Stimulated activated CD8-positive, alpha-beta memory T cell treated with anti-CD3 and anti-CD28 coated beads, Interleukin-4, amount 100 ng/mL, for 24 hours (primary cell): ENCODE data around the gene SLC12A6.
"Not testable (repeated sequence)": the region's sequence is repeated elsewhere in the genome, so short reads cannot be mapped to it uniquely, and the experiment has no call there.

Experiments used
- DNase-seq: peaks from one replicate; pipeline ENCODE4 v3.0.0-alpha.2; 2020; ENCODE audit warnings: low read depth

The SLC12A6 gene

DNA sequence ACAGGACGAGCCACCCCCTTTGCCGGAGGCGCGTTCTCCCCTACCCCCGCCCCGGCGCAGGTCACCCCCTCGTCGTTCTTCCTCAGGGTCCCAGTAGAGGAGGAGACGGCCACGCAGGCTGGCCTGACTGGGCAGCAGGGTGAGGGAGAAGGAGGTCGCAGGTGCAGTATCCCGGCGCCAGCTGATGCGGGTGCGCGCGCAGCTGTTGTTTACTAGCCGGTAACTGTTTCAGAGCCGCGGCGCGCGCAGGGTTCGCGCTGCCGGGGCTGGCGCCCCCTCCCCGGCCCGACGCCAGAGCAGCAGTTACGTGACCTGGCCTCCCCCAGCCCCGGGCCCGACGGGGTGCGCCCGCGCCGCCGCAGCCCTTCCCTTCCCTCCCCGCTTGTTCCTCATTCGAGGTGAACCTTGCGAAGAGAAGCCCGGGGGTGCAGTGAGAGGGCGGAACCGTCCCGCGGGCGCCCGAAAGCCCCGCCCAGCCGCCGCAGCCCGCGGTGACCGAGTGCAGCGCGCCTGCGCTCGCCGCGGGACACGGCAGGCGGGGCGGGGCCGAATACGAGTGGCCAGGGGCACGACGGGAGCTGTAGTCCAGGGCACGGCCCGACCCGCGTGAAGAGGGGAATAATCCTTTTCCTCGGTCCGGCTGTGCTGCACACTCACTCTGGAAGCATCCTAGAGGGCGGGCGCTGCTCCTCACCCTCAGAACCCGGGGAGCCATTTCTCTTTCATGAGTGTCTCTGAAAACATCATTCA, at the start of gene SLC12A6:
Gene SLC12A6 (minus strand): TSS at position 225 of the 750 bp plus-strand sequence. CDS start 1,101 bp downstream, outside the sequence.
- DNase-seq: peak; percentile 88

DNA sequence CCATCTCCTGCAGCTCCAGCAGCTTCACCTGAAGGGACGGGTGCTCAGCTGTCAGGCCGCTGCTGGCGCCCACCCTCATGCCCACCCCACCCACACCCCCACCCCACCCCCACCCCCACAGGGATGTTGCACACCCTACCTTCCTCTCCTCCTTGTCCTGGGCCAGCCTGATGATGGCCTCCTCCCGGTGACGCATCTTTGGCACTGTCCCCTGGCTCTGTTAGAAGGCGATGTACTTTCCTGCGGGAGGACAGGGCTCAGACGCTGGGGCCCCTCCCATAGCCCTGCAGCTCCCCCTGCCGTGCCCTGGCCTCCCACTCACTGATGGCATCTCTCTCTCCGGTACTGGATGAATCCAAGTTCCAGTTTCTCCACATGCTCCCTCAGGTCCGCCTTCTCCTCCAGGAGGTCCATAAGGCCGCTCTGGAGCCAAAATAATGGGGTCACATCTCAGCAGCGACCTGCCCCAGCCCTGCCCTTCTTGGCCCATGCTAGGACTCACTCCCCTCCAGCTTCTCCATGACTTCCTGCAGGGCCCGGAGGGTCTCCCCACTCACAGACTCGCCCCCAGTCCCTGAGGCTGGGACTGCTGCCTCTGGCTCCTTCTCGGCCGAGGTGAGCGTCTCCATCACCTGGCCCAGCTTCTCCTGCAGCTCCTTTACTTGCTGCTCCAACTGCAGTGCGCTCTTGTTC, 44.4 kb upstream of the SLC12A6 start:
- not testable (repeated sequence) for DNase-seq

DNA sequence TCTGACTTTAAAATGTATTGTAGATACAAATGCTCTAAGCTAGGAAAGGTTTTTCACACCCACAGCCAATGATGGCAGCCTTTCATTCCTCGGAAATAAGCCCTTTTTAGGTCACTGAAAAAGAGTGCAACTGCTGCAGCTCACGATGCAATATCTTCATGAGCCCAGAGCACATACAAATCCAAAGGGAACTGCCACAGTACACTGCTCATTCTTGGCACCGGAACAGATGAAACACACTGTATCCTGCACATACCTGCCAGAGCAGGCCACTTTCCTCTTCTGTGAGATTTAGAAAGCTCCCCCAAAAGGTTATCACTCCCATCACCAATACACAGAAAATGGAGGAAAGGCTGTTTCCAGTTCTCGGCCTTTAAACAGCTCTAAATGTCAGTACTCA, 42.9 kb upstream of the SLC12A6 start:
- not testable (repeated sequence) for DNase-seq

DNA sequence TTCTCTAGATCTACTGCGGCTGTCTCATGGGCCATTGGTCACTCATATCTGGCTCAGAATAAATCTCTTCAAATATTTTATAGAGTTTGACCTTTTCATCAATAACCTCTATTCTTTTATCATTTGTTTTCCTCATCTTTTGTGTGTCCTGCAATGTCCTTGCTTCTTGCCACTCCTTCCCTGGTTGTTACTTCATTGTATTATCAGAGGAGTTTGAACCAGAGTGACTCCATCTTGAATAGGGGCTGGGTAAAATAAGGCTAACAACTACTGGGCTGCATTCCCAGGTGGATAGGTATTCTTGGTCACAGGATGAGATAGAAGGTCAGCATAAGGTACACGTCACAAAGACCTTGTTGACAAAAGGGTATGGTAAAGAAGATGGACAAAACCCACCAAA, 39.3 kb upstream of the SLC12A6 start:
- DNase-seq: no peak

DNA sequence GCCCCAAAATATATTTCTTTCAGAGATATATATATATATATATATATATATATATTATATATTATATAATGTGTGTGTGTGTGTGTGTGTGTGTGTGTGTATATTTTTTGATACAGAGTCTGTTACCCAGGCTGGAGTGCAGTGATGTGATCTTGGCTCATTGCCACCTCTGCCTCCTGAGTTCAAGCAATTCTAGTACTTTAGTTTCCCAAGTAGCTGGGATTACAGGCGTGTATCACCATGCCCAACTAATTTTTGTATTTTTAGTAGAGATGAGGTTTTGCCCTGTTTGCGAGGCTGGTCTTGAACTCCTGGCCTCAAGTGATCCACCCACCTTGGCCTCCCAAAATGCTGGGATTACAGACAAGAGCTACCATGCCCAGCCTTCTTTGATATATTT, 38.0 kb upstream of the SLC12A6 start:
- DNase-seq: not testable (repeated sequence)

DNA sequence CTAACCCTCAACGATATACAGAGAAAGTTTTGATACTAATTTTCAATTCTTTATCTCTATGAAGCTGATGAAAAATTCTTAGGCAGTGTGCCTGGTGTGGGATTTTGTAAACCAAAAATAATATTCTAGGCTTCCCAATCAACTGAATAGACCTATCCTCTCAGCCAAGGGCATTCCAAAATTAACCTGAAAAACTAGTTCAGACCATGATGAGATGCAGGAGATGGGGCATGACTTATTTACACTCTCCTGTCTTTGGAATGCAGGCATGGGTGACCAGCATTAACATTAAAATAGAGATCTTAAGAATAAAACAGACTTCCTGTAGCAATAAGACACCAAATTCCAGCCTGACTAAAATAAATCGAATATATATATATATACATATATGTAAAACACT, 37.2 kb upstream of the SLC12A6 start:
- DNase-seq: no peak

DNA sequence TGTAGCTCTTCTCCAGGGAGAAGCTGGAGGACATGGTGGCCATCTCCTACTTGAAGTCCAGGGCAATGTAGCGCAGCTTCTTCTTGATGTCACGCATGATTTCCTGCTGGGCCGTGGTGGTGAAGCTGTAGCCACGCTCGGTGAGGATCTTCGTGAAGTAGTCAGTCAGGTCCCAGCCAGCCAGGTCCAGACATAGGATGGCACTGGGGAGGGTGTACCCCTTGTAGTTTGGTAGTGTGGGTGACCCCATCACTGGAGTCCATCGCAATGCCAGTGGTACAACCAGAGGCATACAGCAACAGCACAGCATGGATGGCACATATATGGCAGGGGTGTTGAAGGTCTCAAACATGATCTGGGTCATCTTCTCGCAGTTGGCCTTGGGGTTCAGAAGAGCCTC, 36.4 kb upstream of the SLC12A6 start:
- DNase-seq: no peak

DNA sequence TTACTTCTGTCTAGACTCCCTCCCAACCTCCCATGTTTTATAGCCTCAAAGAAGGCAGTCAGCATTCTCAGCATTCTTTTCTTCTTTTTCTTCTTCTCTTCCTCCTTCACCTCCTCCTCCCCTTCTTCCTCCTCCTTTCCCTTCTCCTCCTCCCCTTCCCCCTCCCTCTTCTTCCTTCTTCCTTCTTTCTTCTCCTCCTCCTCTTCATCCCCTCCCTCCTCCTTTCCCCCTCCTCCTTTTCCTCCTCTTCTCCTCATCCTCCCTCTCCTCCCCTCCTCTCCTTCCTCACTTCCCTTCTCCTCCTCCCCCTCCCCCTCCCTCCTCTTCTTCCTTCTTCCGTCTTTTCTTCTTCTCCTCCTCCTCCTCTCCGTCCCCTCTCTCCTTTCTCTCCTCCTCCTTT, 33.1 kb upstream of the SLC12A6 start:
- no peak for DNase-seq

DNA sequence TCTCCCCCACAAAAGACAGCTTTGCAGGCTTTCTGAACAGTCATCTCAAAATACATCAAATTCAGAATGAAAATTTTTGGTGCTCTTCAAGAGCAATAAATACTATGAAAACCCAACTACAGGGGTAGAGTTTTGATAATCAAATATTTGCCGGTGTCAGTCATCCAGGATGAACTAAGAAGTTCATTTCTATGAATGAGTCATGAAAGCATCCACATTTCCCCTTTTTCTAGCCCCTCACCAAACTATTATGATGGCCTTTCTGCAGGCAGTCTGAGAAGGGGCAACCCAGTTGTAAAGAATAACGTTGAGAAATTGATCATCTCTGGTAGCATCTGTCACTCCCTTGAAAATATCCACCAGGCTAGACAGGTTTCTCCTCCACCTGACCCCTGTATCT, 32.5 kb upstream of the SLC12A6 start:
- DNase-seq: no peak

DNA sequence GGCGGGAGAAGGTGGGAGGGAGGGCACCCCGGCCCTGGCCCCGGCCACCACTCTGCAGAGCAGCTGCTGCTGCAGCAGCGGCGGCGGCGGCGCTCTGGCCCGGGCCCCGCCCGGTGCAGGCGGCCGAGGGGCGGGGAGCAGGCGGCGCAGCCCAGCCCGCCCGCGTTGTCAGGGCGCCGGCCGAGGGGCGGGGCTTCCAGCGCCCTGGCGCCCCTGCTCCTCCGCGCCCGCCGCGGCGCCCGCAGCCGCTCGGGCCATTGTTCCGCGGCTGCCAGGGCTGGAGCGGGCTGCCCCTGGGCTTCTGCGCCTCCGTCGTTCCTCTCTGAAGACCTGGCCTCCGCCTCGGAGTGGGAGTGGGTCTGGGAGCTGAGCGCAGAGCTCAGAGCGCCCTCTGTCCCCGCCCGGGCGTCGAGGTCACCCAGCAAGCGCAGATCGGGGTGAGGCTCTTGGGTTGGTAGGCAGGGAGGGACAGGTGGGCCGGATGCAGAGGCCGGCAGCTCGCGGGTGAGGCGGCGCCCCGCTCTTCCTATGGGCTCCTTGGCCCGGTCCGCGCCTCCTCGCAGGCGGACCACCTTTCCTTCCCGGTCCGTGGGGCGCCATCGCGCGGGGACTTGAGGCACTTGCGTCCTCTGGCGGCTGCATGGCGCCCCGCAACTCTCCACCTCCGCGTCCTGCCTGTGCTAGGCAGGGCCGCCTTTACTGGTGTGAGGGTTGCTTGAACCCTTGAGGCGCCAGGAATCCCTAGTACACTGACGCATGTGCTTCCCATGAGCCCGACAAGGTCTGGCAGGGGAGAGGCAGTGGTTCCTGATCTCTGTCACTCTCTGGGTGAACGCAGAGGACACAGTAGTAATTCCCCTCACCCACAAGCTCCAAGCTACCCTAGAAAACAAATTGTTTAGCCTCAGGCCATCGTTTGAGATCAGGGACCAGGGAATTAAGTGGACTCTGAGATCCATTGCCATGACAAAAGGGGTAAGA, 29.8 kb upstream of the SLC12A6 start, which contains the start of gene LPCAT4:
Gene LPCAT4 (minus strand): TSS at position 96 of the 981 bp plus-strand sequence. CDS start 96 bp downstream, outside the sequence.
- peak; percentile 75 for DNase-seq

DNA sequence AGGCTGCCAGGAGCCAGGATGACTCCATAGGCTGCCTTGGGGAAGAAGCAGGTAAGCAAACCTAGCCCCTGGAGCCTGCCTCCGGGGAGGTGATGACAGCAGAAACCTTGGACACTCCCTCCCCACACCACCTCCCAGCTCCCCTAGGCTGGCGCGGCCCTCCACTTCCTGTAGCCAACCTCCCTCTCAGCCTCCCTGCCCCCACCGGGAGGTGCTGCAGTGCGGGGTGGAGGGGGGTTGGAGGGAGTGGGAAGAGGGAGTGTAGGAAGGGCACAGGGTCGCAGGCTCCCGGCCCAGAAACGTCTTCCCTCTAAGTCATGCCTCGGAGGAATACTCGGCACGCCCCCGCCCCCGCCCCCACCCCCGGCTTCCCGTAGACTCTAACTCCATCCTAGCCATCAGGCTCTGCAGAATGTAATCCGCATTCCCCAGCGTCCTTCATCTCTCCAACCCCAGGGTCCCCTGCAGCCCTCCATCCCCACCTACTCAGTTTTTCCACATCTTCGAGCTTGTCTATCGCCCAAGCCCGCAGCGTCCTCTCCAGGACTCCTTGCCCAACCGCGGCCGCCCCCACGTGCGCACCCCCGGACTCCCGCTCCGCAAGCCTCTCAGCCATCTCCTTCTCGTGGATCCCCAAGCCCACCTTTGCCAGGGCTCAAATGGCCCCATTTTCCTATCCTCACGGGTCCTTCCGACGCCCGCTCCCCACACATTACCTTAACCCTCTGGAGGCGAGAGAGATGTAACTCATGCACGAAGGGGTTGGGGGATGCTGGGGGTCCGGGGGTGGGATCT, 28.9 kb upstream of the SLC12A6 start:
- DNase-seq: no peak

DNA sequence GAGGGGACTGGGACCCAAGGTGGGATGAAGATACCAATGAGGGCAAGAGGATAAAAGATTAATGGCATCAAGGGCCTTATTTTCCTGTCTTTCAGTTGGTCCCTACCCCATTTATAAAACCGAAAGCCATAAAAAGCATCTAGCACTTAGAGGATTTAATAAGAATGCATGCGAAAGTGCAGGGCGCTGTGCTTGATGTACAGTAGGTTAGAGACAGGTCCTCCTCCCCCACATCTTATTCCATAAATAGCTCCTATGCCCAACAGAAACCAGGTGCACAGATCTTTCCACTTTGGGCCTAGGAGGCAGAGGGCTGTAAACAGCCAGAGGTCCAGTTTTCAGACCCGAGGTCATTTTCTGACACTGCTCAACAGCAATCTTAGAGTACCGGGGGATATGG, 28.3 kb upstream of the SLC12A6 start:
- DNase-seq: no peak

DNA sequence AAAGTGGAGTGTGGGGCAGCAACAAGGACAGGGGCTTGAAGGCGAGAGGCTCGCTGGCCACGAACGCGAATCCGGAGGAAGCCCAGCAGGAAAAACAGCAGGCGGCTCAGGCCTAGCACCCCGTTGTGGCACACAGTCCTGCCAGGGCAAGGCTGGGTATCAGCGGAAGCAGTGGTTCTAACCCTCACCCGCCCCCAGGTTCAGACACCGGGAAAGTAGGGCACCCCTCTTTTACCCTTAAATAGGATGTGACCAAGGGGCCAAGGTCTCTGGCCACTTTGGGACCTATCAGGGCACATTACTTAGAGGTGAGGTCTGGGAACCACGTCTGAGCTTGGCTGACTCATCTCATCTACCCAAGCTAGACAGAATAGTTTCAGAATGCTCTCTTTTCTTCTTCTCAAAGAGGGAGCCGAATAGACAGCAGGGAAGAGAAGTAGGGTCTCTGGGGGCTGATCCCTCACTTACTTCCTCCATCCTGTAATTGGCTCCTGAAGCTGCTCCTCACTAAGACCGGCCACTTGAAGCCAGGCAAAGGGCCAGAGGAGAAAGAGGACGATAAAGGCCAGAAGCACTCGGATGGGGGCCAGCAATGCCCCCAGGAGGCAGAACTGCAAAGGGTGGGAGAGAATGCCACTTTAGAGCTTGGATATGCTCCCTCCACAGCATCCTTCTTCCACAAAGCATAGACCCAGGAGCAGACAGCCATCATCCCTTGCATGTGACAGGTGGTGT, 27.7 kb upstream of the SLC12A6 start:
- DNase-seq: no peak

DNA sequence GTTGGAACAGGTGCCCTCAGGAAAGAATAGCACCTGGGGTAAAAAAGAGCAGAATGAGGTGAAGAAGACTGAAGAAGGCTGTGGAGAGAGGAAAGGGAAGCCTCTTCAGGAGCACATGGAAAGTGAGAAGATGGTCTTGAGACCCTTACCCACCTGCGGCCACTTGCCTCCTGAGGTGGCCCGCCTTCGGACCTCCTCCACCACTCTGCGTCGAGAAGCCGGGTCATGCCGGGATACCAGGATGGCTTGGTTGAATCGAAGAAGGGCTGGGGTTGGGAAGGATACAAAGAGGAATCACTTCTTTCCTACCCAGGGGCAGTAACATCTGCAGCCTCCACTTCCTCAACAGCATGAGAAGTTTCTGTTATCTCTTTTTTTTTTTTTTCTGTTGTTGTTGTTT, 26.5 kb upstream of the SLC12A6 start:
- DNase-seq: no peak

DNA sequence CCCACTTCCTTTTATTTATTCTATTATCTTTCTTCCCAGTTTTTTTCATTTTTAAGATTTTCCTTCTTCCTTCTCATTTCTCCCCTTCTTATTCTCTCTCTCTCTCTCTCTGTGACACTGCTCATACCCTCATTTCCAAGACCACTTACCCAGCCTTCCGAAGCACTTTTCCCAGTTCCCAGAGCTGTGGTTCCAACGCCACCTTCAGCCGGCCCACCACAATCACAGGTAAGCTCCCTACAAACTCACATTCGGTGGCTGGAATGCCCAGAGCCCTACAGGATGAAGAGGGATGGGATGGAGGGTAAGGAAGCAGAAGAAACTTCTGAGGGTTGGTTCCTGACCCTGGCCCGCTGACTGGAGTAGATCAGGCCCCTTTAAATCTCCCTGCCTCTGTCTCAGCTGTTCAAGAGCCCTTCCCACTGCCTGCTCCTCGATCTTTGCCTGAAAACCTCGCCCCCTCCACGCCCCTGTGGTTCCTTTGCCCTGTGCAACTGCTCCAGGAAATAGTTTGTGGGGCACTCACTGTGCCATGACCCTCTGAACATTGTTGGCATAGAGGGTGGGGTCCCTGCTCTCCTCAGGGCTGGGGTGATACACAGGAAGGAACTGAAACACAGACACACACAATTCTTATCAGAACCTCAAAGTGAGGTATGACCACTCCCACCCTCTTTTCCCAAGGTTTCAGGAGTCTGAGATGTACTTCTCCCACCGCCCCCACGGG, 24.6 kb upstream of the SLC12A6 start:
- DNase-seq: no peak

DNA sequence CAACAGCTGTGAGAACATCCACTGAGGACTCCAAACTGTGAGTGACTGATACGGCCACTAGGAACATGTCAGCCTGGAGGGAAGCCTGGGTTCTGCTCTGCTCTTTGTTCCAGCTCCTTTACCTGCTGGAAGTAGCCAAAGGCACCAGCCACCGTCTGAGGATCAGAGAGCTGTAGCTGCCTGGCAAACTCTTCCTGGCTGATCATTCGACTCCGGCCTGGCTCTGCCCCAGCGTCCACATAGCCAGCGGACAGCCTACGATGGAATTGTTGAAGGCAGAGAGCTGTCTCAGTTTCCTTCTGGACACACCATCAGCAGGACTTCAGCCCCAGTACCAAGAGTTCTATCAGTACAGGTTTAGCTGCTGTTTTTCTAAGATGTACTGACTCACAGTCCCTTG, 23.7 kb upstream of the SLC12A6 start:
- DNase-seq: no peak

DNA sequence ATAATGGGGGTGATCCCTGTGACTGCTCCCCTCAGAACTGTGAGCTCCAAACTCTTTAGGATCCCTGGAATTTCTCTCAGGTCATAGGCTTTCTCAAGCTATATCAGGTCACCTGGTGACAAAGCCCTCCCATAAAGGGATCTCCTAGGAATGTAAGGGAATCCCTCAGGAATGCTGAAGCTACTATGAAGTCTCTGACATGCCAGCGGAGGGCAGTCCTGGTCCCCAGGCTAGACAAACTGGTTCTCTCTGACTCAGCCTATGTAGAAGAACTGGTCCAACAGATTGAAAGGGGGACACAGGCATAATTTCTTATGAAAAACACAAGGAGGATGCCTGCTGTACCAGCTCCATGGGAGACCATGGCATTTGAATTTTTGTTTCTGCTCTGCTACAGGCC, 22.7 kb upstream of the SLC12A6 start:
- no peak for DNase-seq

DNA sequence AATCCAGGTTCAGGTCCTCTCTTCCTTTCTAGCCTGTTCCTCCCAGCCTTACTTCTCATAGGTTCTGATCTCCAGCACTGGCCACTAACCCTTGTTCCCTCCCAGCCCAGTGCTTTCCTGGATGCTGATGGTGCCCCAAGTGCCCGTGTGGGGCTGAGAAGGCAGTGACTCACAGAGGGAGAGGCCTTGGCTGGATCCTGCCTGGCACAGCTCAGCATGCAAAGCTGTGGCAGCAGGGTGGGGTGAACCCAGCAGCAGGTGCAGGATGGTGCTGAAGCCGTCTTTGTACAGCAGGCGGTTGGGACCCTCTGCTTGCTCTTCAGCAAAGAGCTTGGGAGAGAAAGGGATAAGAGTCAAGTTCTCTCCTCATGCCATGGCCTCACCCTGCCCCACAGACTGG, 21.8 kb upstream of the SLC12A6 start:
- no peak for DNase-seq

DNA sequence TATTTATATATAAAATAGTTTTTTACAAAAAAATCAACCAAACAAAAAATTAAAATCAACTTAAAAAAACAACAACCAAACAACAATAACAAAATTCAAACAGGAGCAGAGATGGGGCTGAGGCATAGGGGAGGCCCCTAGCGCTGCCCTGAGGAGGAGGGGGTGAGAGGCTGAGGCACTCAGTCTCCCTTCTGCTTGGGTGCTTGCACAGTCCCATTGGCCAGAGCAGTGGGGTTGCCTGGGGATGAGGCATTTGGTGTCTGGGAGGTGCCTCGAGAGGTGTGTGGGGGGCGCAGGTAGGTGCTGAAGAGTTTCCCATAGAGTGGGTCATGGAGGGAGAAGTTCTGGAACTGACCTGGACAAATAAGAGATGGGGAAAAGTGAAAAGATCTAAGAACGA, 21.4 kb upstream of the SLC12A6 start:
- no peak for DNase-seq

DNA sequence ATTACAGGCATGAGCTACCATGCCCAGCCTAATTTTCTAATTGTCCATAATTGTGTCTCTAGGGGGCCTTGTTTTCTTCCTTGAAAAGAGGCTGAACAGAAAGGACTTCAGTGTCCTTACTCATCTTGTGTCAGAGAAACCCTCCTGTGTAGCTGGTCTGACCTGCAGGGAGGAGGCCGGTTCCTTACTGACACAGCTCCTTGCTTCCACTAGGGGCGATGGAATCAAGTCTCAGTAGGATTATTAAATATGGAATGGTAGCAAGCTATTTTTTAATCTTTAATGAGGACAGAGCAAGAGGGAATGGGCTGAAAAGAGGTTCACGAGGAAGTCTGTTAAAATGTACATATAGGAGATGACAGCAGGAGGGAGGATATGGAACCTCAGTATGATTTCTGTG, 20.8 kb upstream of the SLC12A6 start:
- DNase-seq: no peak
